HepG2 (cell line): ENCODE data around the gene IWS1. TPM values are rescaled to one million over a fixed set of nuclear protein-coding genes. Genes with fewer than 3 reads are reported as not detected.

ENCODE experiments used
- ATF1 ChIP-seq: IDR thresholded peaks from 2 replicates; pipeline ENCODE4 v1.6.1; 2016; ENCODE audit warnings: mild to moderate bottlenecking, control low read depth
- HNF4A ChIP-seq: sonication (generic); formaldehyde crosslinking; IDR thresholded peaks from 2 replicates; pipeline ENCODE4 v1.4.0; 2020; ENCODE audit warnings: missing genetic modification reagents
- MBNL3 ChIP-seq: fragments of 250-450 bp; sonication (Bioruptor Pico); conservative IDR thresholded peaks from 2 replicates; pipeline ENCODE4 v1.8.0; 2022; ENCODE audit warnings: mild to moderate bottlenecking, inconsistent platforms
- MXD4 ChIP-seq: IDR thresholded peaks from 2 replicates; pipeline ENCODE4 v1.6.1; 2016; ENCODE audit warnings: mild to moderate bottlenecking, missing biosample characterization, missing genetic modification reagents
- NFKBIZ ChIP-seq: IDR thresholded peaks from 2 replicates; pipeline ENCODE4 v1.6.1; 2018; ENCODE audit warnings: missing genetic modification reagents, missing compliant biosample characterization
- RORA ChIP-seq: sonication (generic); formaldehyde crosslinking; IDR thresholded peaks from 2 replicates; pipeline ENCODE4 v1.5.0; 2020; ENCODE audit warnings: mild to moderate bottlenecking, missing genetic modification reagents, moderate library complexity
- SOX5 ChIP-seq: IDR thresholded peaks from 2 replicates; pipeline ENCODE4 v1.6.1; 2016; ENCODE audit warnings: borderline replicate concordance
- WIZ ChIP-seq: sonication (generic); formaldehyde crosslinking; IDR thresholded peaks from 2 replicates; pipeline ENCODE4 v1.5.1; 2020; ENCODE audit warnings: mild to moderate bottlenecking, missing genetic modification reagents
- ZBTB3 ChIP-seq: sonication (generic); formaldehyde crosslinking; IDR thresholded peaks from 2 replicates; pipeline ENCODE4 v1.4.0; 2020; ENCODE audit warnings: low read depth, mild to moderate bottlenecking, moderate library complexity, missing genetic modification reagents, borderline replicate concordance
- ZFP36L1 ChIP-seq: sonication (generic); formaldehyde crosslinking; IDR thresholded peaks from 2 replicates; pipeline ENCODE4 v1.8.0; 2022; ENCODE audit warnings: mild to moderate bottlenecking, missing genetic modification reagents, moderate library complexity
- ZIK1 ChIP-seq: sonication (generic); formaldehyde crosslinking; IDR thresholded peaks from 2 replicates; pipeline ENCODE4 v1.5.0; 2020; ENCODE audit warnings: mild to moderate bottlenecking, low read depth, missing genetic modification reagents, borderline replicate concordance
- ZMYM3 ChIP-seq: sonication (generic); formaldehyde crosslinking; IDR thresholded peaks from 2 replicates; pipeline ENCODE4 v1.5.1; 2020; ENCODE audit warnings: mild to moderate bottlenecking, missing genetic modification reagents
- ZNF281 ChIP-seq: sonication (generic); formaldehyde crosslinking; IDR thresholded peaks from 2 replicates; pipeline ENCODE4 v1.4.0; 2020; ENCODE audit warnings: missing genetic modification reagents, borderline replicate concordance
- ZNF30 ChIP-seq: sonication (generic); formaldehyde crosslinking; IDR thresholded peaks from 2 replicates; pipeline ENCODE4 v1.5.0; 2020; ENCODE audit warnings: mild to moderate bottlenecking, missing genetic modification reagents
- ZNF326 ChIP-seq: sonication (generic); formaldehyde crosslinking; IDR thresholded peaks from 2 replicates; pipeline ENCODE4 v1.4.0; 2020; ENCODE audit warnings: missing genetic modification reagents, borderline replicate concordance
- ZNF530 ChIP-seq: sonication (generic); formaldehyde crosslinking; IDR thresholded peaks from 2 replicates; pipeline ENCODE4 v1.5.0; 2020; ENCODE audit warnings: low read depth, mild to moderate bottlenecking, missing genetic modification reagents
- ZNF766 ChIP-seq: sonication (generic); formaldehyde crosslinking; IDR thresholded peaks from 2 replicates; pipeline ENCODE4 v1.5.0; 2020; ENCODE audit warnings: missing genetic modification reagents, borderline replicate concordance
- polyA plus RNA-seq, 8 experiments: library from polyadenylated mRNA; depleted of rRNA in 3 of 8; stranded (reverse) in 7 of 8; unstranded in 1 of 8; fragments of >200 nt; fragmentation: Illumina TruSeq in 4 of 8; extraction: Trizol in 4 of 8; gene quantifications; 2 replicates each; pipeline versions ENCODE4 v1.2.1 to v1.2.3, GENCODE V29; 2011 to 2016; ENCODE audit warnings: low read depth in 4 of 8, missing spikeins in 1 of 8, mixed read lengths in 1 of 8; ENCODE audit not compliant: insufficient read depth in 1 of 8
- total RNA-seq, 5 experiments: library from RNA; depleted of rRNA; stranded (reverse); fragments of >200 nt; fragmentation: Illumina TruSeq; extraction: Trizol; gene quantifications; 2 replicates each; pipeline ENCODE4 v1.2.3, GENCODE V29; 2016; ENCODE audit warnings: low read depth in 1 of 5
- TF ChIP-seq, protein P1 (sequence below): sonication (generic); formaldehyde crosslinking; IDR thresholded peaks from 2 replicates; pipeline ENCODE4 v1.4.0; 2020; ENCODE audit warnings: mild to moderate bottlenecking, missing genetic modification reagents

The IWS1 gene
- total and polyA plus RNA-seq, 2 of the 13 experiments (the other 11 are each of a cell fraction or from before 2014, with no cell fraction given) = 28.9 to 62.3 TPM

DNA sequence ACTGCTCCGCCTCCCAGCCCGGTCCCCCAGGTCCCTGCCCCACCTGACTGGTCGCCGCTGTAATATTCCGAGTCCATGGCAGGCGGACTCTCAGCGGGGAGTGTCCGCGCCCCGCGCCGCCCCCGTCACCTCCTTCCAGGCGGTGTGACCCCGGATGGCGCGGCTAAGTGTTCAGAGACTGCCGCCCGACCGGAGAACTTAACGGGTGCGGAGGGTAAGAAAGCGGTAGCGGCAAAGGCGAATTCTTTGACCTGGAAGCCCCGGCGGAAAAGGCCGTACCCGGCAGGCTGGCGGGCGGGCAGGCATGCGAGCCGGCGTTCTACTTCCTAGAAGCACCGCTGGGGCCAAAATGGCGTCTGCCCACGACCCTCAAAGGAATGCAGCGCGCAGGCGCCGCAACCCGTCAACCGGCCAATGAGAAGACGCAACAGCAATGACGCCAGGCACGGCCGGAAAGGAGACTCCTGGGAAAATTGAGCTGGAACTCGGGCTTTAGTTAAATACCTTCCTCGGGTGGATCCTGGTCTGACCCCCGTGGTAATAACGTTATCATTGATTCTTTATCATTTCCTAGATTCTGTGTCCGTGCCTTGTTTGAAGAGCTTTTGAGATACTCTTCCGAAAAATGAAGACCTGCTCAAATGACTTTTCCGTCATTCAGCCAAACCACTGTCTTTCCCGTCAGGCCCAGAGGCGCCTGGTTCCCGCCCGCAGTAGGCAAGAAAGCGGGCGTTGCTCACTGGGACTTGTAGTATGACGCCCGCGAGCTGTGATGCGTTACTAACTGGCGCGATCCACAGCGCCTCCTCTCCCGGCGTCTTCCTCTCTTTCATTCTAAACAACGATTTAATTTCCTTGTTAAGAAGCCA, at the start of gene IWS1 (continued):
- TF ChIP-seq, protein P1, sequence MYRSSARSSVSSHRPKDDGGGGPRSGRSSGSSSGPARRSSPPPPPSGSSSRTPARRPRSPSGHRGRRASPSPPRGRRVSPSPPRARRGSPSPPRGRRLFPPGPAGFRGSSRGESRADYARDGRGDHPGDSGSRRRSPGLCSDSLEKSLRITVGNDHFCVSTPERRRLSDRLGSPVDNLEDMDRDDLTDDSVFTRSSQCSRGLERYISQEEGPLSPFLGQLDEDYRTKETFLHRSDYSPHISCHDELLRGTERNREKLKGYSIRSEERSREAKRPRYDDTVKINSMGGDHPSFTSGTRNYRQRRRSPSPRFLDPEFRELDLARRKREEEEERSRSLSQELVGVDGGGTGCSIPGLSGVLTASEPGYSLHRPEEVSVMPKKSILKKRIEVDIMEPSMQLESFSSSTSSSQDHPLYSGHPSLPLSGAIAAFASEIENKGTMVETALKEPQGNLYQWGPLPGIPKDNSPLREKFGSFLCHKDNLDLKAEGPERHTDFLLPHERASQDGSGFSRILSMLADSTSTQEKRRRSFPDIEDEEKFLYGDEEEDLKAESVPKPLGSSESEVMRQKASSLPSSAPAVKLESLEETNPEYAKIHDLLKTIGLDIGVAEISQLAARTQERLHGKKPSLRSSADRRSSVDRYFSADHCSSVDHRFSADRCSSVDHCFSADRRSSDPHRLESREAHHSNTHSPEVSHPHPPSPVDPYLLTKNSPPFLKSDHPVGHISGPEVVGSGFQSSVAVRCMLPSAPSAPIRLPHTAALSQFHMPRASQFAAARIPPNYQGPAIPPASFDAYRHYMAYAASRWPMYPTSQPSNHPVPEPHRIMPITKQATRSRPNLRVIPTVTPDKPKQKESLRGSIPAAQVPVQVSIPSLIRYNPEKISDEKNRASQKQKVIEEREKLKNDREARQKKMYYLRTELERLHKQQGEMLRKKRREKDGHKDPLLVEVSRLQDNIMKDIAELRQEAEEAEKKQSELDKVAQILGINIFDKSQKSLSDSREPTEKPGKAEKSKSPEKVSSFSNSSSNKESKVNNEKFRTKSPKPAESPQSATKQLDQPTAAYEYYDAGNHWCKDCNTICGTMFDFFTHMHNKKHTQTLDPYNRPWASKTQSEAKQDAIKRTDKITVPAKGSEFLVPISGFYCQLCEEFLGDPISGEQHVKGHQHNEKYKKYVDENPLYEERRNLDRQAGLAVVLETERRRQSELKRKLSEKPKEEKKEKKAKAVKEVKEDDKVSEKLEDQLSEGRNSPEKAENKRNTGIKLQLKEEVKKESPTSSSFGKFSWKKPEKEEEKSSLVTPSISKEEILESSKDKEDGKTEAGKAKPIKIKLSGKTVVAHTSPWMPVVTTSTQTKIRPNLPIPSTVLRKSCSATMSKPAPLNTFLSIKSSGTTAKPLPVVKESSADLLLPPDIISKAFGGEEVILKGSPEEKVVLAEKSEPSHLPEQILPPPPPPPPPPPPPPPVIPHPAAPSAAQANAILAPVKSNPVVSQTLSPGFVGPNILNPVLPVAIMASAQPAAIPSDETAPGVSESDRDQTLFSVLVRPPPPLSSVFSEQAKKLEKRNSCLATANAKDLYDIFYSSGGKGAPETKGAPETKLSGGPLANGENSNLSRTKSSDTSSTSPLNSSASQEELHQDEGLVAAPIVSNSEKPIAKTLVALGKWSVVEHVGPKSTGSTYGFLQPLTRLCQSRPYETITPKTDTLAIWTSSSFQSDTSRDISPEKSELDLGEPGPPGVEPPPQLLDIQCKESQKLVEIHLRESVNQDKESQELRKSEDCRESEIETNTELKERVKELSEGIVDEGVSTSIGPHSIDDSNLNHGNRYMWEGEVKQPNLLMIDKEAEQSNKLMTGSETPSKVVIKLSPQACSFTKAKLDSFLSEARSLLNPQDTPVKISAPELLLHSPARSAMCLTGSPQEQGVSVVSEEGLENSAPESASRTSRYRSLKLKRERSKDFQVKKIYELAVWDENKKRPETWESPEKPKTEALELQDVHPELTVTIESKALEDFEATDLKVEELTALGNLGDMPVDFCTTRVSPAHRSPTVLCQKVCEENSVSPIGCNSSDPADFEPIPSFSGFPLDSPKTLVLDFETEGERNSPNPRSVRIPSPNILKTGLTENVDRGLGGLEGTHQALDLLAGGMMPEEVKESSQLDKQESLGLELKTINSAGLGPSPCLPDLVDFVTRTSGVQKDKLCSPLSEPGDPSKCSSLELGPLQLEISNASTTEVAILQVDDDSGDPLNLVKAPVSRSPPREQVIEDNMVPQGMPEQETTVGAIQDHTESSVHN (CRISPR knock-in tag) = no peak
- TF ChIP-seq SOX5 (CRISPR knock-in tag) (no peak; the same call in 1 of the 2 replicates), MXD4 (CRISPR knock-in tag) (peak; percentile 93), WIZ (CRISPR knock-in tag) (no peak), ZNF326 (no peak), ZNF30 (CRISPR knock-in tag) (0 out of 2 replicates have a peak, but pooled peaks have one; percentile 12), ZNF530 (CRISPR knock-in tag) (no peak), ZNF766 (CRISPR knock-in tag) (no peak), MBNL3 (no peak), ATF1 (CRISPR knock-in tag) (peak; percentile 93), ZNF281 (CRISPR knock-in tag) (peak; percentile 33; the same call in 1 of the 2 replicates), ZIK1 (CRISPR knock-in tag) (peak; percentile 72), HNF4A (CRISPR knock-in tag) (peak; percentile 39), ZMYM3 (CRISPR knock-in tag) (peak; percentile 65; the same call in 1 of the 2 replicates), RORA (no peak; the same call in 1 of the 2 replicates), ZBTB3 (no peak), NFKBIZ (CRISPR knock-in tag) (peak; percentile 72; the same call in 1 of the 2 replicates), ZFP36L1 (no peak; the same call in none of the 2 replicates)
